ENCODE data around the gene OR5I1.
"Not testable (repeated sequence)": the region's sequence is repeated elsewhere in the genome, so short reads cannot be mapped to it uniquely, and the experiment has no call there.

Gene OR5I1

DNA sequence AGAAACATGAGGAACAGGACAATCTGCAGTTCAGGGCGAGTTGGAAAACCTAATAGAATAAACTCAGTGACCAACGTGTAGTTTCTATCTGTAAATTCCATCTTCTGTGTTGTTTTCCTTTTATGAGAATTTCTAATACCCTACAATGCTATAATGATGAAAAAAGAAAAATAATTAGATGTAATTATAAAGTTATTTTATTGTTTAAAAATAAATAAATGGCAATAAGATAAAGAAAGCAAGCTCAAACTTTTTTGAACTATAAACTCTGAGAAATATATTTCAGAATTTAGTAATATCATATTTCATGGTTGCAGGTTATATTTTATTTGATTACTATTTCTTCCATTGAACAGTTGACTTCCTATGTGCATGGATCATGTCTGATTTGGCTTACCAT, at the start of gene OR5I1:
Gene OR5I1 (minus strand): TSS at position 101 of the 400 bp plus-strand sequence. CDS start 0 bp downstream, at position 101.
- DNase-seq = no peak

DNA sequence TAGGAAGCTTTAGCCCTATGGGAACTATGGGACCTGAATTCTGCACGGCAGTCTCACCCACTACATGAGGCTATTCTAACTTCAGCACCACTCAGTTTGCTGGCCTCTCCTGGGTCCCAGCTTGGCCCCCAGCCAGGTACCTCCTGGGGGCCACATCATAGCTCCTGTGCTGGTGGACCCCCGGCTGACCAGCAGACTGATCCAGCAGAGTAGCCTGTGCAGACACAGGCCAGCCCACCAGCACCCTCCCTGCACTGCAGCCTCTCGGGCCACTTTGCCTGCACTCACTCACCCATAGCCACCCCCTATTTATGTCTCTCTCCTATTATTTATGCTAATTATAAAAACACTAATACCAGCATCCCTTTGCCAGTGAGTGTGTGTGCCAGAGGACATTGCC, 34.7 kb upstream of the OR5I1 start:
- no peak for DNase-seq

DNA sequence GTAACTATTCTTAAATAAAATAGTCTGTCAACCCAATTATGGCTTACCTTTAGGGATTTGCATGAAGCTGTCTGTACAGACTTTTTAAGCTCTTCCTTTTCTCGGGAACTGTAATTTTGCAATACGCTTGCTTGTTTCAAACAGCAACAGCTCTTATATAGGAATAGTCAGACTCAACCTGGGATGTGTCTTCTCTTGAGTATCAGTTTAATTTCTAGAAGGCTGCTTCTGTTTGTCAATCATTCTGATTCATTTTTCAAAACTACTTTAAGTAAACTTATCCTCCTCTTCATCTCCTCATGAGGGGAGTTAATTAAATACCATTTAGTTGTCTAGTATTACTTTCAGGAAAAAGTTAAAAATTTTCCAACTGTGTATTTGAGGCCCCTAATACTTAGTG, 33.6 kb upstream of the OR5I1 start, which contains the start of gene OR10AG1:
Gene OR10AG1 (minus strand): TSS at position 101 of the 400 bp plus-strand sequence. CDS start 38 bp downstream, at position 63.
- no peak for DNase-seq

DNA sequence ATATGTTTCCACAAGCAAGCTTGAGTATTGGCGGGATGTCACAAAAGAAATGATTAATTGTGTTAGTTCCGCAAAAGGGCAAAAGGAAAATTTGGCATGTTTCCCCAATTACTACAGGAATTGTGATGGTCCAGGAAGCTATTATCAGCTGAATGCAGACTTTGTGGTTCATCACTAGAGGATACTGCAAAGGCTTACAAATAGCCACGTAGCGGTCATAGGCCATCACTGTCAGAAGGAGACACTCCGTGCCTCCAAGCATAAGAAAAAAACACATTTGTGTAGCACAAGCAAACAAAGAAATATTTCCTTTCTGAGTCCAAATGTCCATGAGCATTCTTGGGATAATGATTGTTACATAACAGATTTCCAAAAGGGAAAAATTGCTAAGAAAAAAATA, 31.7 kb upstream of the OR5I1 start:
- no peak for DNase-seq

DNA sequence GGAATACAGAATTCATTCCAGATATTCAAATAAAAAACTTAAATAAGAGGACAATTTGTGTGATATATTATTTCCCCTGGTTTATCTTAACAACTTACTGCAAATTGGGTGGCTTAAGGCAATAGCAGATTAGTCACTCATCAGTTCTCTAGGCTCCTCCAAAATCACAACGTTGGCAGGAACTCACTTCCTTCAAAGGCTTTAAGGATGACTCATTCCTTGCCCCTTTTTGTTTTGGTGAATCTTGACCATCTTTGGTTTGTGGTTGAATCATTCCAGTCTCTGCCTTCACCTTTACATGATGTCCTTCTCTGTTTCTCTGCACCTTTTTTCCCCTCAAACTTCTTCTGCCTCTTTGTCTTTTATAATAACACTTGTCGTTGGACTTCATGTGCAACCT, 30.2 kb upstream of the OR5I1 start:
- no peak for DNase-seq

DNA sequence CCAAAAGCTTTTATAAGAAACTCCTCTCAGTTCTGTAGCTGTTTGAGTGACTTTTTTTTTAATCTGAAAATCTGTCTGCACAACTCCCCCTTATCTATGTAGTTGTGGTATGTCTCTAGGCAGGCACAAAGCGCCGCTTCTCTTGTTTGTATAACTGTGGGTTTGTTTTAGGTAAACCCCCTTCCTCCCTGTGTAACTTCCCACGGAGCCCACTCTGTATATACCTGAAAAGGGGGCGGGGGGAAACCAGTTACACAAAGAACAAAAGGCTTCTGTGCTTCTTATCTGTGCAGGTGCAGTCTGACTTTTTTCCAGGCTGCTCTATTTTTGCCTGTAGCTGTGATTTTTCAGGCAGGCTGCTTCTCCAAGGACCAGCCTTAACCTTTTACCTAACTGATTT, 20.3 kb upstream of the OR5I1 start:
- no peak for DNase-seq

DNA sequence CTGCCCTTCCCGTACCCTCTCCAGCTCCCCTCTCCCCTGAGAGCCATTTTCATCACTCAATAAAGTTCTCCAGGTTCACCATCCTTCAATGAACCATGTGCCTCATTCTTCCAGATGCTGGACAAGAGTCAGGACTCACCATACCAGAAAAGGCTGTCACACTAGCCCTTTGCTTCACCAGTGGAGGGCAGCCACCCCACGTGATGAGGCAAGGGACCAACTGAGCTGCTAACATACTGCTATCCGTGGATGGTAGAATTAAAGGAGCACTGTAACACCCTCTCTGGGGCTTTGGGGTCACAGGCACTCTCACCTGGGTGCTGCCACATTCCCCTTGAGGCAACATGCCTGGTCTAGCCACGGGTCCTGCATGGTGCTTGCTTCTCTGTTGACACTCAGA, 13.1 kb upstream of the OR5I1 start:
- DNase-seq = peak; percentile 0

DNA sequence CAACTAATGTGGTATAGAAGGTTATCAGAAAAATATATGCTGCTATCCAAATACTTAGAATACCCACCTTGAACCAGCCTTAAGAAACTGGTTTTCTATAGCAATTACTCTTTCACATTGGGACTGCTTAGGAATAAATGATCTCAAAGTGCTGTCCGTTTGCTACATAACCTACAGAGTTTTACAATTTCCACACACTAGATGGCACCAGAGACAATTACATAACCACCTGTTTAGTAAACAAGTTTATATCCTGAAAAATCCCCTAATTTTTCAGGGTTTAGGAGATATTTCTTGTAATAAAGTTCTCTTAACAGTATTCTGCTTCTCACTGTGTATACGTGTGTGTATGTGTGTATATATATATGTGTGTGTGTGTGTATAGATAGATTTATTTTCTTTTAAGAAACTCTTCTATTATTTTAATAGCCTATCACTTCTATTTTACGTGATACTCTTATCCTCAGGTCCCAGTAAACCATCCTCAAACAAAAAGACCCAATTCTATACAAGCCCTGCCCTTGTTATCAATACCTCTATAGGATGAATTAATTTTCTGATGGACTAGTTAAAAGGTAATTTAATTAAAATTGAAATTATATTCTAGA, 6.7 kb upstream of the OR5I1 start:
- DNase-seq = peak; percentile 47

DNA sequence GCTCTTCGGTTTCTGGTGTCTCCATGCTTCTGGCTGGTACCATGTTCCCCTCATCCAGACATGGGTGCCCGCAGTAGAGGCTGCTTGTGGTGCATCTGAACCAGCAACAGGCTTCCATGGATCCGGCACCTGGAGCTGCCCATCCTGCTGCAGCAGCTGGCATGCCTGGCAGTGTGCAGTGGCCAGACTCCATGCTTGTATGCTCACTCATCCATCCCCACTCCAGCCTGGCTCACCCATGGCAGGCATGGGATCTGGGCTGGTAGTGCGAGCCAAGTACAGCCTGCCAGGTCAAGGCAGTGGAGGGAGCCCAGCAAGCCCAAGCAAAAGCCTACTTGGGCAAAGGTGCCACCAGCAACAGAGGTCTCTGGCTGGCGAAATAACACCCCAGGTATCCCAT, 15.7 kb downstream of the OR5I1 start:
- DNase-seq = no peak

DNA sequence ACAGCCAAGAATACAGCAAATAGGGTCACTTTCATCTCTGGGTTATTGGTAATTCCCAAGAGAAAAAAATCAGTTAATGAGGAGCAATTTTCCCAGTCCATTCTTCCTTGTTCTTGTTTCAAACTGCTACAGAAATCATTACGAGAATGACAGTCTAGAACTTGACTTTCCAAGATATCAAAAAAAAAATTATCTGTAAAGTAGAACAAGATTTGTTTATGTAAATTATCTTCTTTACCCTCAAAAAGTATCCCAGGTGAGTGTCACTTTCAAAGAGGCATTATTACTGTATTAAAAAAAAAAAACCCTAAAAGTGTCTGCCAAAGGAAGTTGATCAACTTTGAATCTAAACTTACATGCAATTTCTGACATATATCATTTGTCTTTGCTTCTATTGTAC, 21.7 kb downstream of the OR5I1 start, which contains the start of gene OR5W2:
Gene OR5W2 (minus strand): TSS at position 101 of the 400 bp plus-strand sequence. CDS start 0 bp downstream, at position 101.
- no peak for DNase-seq

DNA sequence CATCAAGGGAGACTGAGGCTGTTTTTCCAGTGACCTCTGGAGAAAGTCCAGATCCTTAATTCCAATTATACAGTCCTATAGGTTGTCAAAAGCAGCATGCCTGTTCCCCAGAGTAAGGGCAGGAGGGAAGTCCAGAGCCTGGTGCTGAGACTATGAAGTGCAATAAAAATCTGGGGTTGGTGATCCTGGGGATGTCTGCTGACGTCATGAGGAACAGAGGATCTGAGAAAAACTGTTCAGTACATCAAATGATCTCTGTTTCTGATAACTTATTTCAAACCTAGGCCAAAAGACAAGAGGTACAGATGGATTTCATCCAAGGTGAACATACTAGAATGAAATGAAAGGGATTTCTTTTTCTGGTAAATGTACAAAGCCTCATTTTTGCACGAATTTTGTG, 33.9 kb downstream of the OR5I1 start:
- no peak for DNase-seq

DNA sequence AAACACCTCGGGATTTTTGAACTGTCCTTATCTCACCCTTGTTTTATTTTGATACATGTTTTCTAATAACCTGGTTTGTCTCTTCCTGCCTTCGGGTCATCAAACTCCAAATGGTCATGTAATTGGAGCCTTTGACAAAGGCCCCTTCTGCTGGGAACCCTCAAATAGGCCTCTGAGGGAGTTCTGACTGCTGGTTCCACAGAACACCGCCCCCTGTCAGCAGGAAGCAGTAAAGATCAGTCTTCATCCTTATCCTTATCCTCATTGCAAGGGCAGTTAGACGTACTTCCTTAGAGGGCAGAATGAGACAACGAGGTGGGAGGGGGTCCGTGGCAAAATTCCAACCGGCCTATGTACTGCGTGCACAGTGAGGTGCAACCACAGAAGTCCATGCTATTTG, 41.0 kb downstream of the OR5I1 start:
- DNase-seq = no peak

DNA sequence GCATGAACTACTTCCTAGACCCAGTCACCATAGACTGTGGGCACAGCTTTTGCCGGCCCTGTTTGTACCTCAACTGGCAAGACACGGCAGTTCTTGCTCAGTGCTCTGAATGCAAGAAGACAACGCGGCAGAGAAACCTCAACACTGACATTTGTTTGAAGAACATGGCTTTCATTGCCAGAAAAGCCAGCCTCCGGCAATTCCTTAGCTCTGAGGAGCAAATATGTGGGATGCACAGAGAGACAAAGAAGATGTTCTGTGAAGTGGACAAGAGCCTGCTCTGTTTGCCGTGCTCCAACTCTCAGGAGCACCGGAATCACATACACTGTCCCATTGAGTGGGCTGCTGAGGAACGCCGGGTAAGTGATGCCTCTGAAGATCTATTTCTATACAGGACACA, 50.7 kb downstream of the OR5I1 start:
- not testable (repeated sequence) for DNase-seq
